K562 (cell line): ENCODE measurements around the gene GORASP2. TPM values are rescaled to one million over a fixed set of nuclear protein-coding genes. Genes with fewer than 3 reads are reported as not detected.
A peak's percentile ranks its signal among the peaks of the same experiment; 100 is the strongest.

Experiments used
- ESRRB ChIP-seq: fragments of 250-450 bp; sonication (Bioruptor Pico); IDR thresholded peaks from 2 replicates; pipeline ENCODE4 v1.5.0; 2020; ENCODE audit warnings: mild to moderate bottlenecking, moderate library complexity, borderline replicate concordance
- ETS2 ChIP-seq: IDR thresholded peaks from 2 replicates; pipeline ENCODE4 v1.6.1; 2016; ENCODE audit warnings: borderline replicate concordance, missing genetic modification characterization, mild to moderate bottlenecking, moderate library complexity, missing compliant biosample characterization; ENCODE audit not compliant: poor library complexity, severe bottlenecking
- GATAD2B ChIP-seq: fragments of 450-650 bp; IDR thresholded peaks from 2 replicates; pipeline ENCODE4 v1.6.1; 2017; ENCODE audit warnings: mild to moderate bottlenecking, borderline replicate concordance
- MCM7 ChIP-seq, 2 experiments: fragments of 450-650 bp; IDR thresholded peaks; 2 replicates each; pipeline ENCODE4 v1.6.1; 2016 to 2018
- NCOA4 ChIP-seq: fragments of 450-650 bp; IDR thresholded peaks from 2 replicates; pipeline ENCODE4 v1.6.1; 2018; ENCODE audit warnings: mild to moderate bottlenecking; ENCODE audit not compliant: partially characterized antibody
- NEUROD1 ChIP-seq: fragments of 150-350 bp; IDR thresholded peaks from 2 replicates; pipeline ENCODE4 v1.6.1; 2014; ENCODE audit warnings: borderline replicate concordance, low read length, low read depth; ENCODE audit not compliant: partially characterized antibody
- NFIX ChIP-seq: fragments of 250-450 bp; sonication (Bioruptor Pico); IDR thresholded peaks from 2 replicates; pipeline ENCODE4 v1.4.0; 2020; ENCODE audit warnings: low read depth, mild to moderate bottlenecking, moderate library complexity
- NRF1 ChIP-seq, 2 experiments: fragments of 450-650 bp; IDR thresholded peaks in 1 of 2; conservative IDR thresholded peaks in 1 of 2; 2 replicates each; pipeline ENCODE4 v1.6.1; 2014; ENCODE audit warnings: mild to moderate bottlenecking in 2 of 2
- RHOXF2B ChIP-seq: fragments of 250-450 bp; sonication (Bioruptor Pico); conservative IDR thresholded peaks from 2 replicates; pipeline ENCODE4 v1.5.1; 2021
- ZNF133 ChIP-seq: fragments of 250-450 bp; sonication (Bioruptor Pico); IDR thresholded peaks from 2 replicates; pipeline ENCODE4 v1.4.0; 2020; ENCODE audit warnings: mild to moderate bottlenecking
- ZNF41 ChIP-seq: fragments of 250-450 bp; sonication (Bioruptor Pico); conservative IDR thresholded peaks from 2 replicates; pipeline ENCODE4 v1.4.0; 2020; ENCODE audit warnings: mild to moderate bottlenecking
- ZNF584 ChIP-seq: fragments of 200-800 bp; sonication (Bioruptor generic); IDR thresholded peaks from 2 replicates; pipeline ENCODE4 v1.6.1; 2016; ENCODE audit warnings: low read depth, mild to moderate bottlenecking, missing genetic modification characterization, missing compliant biosample characterization
- polyA plus RNA-seq, 8 experiments: library from polyadenylated mRNA; depleted of rRNA in 4 of 8; stranded (reverse) in 5 of 8; unstranded in 3 of 8; fragments of >200 nt; fragmentation: Nextera tagmentation in 2 of 8; fragmentation: Illumina TruSeq in 1 of 8; extraction: Ambion mirVana in 2 of 8; extraction: Trizol in 1 of 8; gene quantifications; 2 replicates each; pipeline versions ENCODE4 v1.2.1 to v1.2.3, GENCODE V29; 2011 to 2014; ENCODE audit warnings: inconsistent platforms in 1 of 8, missing spikeins in 1 of 8
- total RNA-seq, 7 experiments: library from RNA; depleted of rRNA in 6 of 7; stranded (reverse); fragments of >200 nt in 6 of 7; fragmentation: Illumina TruSeq in 2 of 7; extraction: Trizol in 2 of 7; gene quantifications; 2 replicates each; pipeline versions ENCODE4 v1.2.1 to v1.2.3, GENCODE V29; 2011 to 2021; ENCODE audit warnings: low replicate concordance in 1 of 7
- TF ChIP-seq, protein P1 (sequence below): fragments of 250-450 bp; sonication (Bioruptor Pico); IDR thresholded peaks from 2 replicates; pipeline ENCODE4 v1.9.0; 2021; ENCODE audit warnings: mild to moderate bottlenecking, inconsistent platforms

The GORASP2 gene
- total and polyA plus RNA-seq, 9 of the 15 experiments (the other 6 are each of a cell fraction or from before 2014, with no cell fraction given), result 27.4 to 180 (median 59.6) TPM

DNA sequence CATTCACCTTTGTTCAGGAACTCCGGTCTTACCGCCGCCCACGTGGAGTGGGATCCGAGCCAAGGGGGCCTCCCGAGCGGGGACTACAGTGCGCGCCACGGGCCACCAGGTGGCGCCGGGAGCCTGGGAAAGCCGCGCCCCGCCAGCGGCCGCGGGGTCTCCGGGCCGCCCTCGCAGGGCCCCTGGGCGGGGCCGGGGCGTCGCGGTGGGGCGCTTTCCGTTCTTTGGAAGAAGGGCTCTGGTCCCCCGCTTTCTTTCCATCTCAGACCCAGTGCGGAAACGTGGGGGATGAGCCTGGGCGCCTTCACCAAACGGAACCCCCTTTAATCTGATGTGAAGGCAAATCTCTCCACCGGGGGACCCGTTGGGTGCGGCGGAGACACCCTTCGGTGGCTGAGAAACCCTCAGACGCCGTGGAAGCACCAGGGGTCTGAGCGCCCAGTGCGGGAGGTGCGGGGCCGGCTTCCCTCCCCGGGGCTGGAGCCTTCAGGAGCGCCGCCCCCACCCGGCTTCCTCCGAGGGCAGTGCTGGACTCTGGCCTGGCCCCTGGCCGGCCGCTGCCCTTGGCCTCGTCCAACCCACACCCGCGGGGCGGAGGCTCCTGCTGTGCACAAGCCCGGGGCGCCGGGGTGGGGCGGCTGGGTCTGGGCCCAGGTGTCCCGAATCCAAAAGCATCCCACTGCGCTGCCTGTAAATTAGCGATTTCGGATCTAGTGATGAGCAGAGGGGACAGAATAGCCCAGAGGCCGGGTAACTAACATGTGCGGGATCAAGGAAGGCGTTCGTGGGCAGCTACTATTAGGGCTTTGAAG, 44.6 kb downstream of the GORASP2 start (continued):
- TF ChIP-seq, protein P1, sequence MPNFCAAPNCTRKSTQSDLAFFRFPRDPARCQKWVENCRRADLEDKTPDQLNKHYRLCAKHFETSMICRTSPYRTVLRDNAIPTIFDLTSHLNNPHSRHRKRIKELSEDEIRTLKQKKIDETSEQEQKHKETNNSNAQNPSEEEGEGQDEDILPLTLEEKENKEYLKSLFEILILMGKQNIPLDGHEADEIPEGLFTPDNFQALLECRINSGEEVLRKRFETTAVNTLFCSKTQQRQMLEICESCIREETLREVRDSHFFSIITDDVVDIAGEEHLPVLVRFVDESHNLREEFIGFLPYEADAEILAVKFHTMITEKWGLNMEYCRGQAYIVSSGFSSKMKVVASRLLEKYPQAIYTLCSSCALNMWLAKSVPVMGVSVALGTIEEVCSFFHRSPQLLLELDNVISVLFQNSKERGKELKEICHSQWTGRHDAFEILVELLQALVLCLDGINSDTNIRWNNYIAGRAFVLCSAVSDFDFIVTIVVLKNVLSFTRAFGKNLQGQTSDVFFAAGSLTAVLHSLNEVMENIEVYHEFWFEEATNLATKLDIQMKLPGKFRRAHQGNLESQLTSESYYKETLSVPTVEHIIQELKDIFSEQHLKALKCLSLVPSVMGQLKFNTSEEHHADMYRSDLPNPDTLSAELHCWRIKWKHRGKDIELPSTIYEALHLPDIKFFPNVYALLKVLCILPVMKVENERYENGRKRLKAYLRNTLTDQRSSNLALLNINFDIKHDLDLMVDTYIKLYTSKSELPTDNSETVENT (CRISPR knock-in tag), result 0 out of 2 replicates have a peak, but pooled peaks have one; percentile 47
- TF ChIP-seq RHOXF2B (CRISPR knock-in tag), result no peak
- peak; percentile 97 for TF ChIP-seq GATAD2B
- peak; percentile 64 for TF ChIP-seq NEUROD1
- no peak for TF ChIP-seq MCM7 (IDR thresholded peaks at IDR 0.05)
- TF ChIP-seq NRF1 (conservative IDR thresholded peaks at IDR 0.05 in 1 of 2, IDR thresholded peaks at IDR 0.05 in 1 of 2), result no peak; a peak in 2 of 4 replicates
- TF ChIP-seq ZNF584, result peak; percentile 62; the same call in 1 of the 2 replicates
- no peak for TF ChIP-seq ETS2 (tag)
- TF ChIP-seq ESRRB (CRISPR knock-in tag), result no peak
- no peak for TF ChIP-seq NFIX (CRISPR knock-in tag)
- no peak for TF ChIP-seq ZNF41 (CRISPR knock-in tag)
- TF ChIP-seq ZNF133 (CRISPR knock-in tag), result no peak
- no peak for TF ChIP-seq NCOA4
- TF ChIP-seq, all 486 proteins: peak for 131
